Measurements from ENCODE around the gene NFATC1.
"Not testable (repeated sequence)": the region's sequence is repeated elsewhere in the genome, so short reads cannot be mapped to it uniquely, and the experiment has no call there.

The NFATC1 gene

GRCh38 chr18:79376661-79377060, 19.1 kb upstream of the NFATC1 start:
- not testable (repeated sequence) for DNase-seq

- DNase-seq: no peak
These were observed 18.4 kb upstream of the NFATC1 start for GRCh38 chr18:79377187-79377891.

DNA sequence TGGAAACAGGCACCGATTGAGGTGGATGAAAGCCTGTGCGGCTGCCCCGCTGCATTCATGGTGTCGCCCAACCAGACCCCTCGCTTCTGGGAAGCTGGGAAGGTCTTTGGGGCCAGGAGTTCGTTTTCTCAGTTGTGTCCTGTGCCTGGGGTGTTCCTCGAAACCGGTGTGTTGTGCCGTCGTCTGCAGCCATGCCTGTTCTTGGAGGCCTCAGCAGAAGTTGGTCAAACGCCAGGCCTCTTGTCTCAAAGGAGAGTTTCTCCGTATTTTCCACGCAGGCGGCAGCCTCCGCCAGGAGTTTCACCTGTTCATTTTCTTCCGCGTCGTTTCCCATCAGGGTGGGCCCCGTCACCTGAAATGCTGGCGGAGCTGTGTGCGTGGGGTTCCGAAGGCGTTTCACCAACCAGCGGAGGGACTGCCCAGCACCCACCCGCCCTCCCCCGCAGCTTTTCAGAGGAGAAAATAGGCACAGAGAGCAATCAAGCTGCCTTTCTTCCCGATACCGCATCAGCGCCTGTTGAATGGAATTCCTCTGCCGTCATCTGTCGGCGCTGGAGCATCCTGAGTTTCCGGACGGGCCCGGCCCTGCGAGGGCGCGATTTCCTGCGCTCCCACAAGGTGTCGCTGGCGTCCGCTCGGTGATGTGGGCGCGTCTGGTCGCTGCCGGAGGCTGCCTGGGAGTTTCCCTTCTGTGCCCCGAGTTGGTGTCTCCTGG, 17.0 kb upstream of the NFATC1 start:
- DNase-seq: no peak

GRCh38 chr18:79379251-79379905, 16.4 kb upstream of the NFATC1 start:
- no peak for DNase-seq

DNA sequence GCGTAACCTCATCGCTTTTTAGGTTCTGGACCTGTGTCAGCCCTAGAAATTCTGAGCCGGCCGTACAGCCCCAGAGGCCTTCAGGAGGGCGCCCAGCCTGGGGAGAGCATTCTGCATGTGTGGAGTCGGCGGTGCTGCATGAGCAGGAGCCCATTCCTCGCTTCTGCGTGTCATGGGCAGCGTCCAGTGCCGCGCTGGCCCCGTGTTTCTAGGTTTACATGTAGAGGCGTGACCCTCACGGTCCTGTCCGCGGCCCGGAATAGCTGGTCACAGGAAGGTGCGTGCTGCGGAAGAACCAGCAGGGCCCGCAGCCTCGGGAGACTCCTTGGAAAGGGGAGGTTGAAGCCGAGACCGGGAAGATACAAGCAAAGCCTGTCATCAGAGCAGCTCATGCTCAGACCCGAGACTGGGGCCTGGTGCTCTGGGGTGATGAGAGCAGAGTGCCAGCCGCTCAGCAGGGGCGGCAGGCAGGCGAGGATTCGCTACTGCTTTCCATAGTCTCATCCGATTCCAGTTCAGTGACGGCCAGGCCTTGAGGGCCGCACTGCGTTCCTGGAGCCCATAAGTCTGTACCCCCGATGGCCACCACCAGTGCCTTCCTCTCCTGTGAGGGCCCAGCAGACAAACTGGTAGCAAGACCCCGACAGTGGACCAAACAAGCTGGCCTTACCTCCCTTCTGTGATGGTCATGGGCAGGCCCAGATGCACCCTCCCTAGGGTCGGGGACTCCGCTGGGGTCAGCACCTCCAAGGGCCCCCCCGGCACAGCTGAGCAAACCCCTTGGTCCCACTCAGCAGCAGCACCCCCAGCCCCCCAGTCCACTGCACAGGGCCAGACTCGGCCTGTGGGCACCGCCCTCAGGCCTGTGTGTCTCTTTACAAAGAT, 15.6 kb upstream of the NFATC1 start:
- DNase-seq: no peak

- DNase-seq: no peak
These were observed 14.6 kb upstream of the NFATC1 start for GRCh38 chr18:79380816-79381806.

DNA sequence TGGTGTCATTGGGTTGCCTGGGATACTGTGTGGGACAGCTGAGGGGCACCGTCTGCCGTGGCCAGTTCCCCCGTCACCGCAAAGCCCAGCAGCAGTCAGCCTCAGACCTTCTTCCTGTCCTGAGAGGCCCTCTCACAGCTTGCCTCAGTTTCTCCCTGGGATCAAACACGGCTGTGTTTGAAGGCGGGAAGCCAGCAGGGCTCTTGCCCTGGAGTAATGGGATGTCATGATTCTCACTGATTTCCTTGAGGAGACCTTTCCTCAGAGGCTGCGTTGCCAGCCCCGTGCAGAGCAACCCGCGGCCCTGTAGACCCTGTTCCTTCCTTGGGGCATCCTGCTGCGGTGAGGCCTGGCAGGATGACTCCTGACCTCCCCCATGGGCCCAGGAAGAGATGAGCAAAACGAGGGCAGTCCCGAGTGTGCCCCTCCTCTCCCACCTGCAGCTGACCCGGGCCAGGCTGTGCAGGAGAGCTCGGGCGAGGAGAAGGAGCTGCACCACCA, 13.9 kb upstream of the NFATC1 start:
- no peak for DNase-seq

GRCh38 chr18:79382681-79383387, 12.9 kb upstream of the NFATC1 start:
- DNase-seq: no peak

GRCh38 chr18:79383388-79384056, 12.2 kb upstream of the NFATC1 start:
- no peak for DNase-seq

GRCh38 chr18:79384151-79384807, 11.5 kb upstream of the NFATC1 start:
- DNase-seq: no peak

DNA sequence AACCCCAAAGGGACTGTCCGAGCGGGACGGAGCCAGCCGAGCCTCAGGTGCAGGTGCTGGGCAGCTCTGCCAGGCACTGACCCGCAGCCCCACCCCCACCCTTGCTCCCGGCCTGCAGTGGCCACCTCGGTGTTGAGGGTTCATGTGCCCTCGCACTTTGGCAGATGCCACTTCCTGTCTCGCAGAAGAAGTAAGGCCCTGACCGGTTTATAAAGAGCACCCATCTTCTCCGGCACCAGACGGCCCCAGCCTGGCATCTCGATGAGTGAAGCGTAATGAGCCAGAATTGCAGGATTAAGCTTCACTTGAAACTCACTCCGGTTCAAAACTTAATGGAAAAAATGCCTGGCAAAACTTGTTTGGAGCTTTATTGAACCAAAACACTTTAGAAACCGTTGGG, 10.9 kb upstream of the NFATC1 start:
- no peak for DNase-seq

DNA sequence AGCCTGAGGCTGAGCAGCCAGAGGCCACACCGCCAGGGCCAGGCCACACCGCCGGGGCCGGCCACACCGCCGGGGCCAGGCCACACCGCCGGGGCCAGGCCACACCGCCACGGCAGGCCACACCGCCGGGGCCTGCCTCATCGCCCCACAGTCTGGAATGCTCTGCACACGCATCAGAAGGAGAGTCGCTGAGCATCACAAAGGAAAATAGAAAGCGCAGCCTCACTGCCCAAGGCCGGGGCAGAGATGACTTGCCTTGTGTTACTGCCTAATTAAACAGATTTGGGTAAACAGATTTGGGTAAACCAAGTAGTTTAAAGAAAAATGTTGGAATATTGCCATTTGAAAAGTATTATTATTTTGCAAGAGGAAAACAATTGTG, 10.4 kb upstream of the NFATC1 start:
- DNase-seq: no peak

- DNase-seq: no peak
These were observed 9.9 kb upstream of the NFATC1 start for GRCh38 chr18:79385708-79386341.

DNA sequence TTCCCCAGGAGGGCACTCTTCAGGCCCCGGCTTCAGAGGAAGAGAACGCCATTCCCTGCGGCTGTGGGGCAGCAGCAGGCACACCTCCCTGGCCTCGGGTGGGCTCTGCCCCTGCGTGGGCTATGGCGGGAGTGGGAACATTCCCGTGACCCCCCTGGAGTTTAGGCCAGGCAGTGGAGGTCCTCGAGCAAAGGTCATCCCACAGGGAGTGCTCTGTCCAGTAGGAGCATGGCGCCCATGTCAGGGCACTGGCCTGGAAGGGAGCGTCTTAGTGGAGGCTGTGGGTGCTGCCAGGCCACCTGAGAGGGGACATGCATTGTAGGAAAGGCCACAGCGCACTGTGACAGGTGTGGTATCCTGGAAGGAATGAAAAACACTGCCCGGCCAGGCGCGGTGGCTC, 9.2 kb upstream of the NFATC1 start:
- no peak for DNase-seq

DNA sequence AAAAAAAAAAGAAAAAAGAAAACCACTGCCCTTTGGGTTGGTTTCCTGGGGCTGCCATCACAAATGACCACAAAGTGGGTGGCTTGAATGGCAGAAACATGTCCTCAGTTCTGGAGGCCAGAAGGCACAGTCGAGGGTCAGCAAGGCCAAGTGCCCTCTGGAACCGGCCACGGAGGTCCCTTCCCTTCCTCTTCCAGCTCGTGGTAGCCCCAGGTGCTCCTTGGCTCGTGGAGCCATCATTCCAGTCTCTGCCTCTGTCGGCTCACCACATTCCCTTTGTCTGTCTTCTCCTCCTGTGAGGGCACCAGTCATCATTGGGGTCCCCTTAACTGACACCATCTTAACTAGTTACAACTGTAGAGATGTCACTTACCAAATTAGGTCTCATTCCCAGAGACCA, 8.5 kb upstream of the NFATC1 start:
- DNase-seq: no peak

DNA sequence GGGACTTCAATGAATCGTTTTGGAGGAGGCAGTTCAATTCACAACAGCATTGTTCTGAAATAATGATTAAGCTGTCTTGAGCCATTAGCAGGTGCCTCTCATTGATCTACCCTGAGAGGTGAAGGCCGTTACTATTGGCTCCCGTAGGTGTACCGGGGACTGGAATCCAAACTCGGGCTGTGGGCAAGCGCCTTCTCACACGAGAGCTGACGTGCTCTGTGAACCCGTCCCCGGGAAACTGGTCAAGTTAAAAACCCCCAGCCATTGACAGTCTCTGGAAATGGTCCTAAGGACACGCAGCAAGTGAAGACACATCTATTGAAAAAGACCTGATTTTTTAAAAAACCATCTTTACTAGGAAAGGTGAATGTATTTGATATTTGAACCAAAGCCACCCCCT, 8.1 kb upstream of the NFATC1 start:
- no peak for DNase-seq

DNA sequence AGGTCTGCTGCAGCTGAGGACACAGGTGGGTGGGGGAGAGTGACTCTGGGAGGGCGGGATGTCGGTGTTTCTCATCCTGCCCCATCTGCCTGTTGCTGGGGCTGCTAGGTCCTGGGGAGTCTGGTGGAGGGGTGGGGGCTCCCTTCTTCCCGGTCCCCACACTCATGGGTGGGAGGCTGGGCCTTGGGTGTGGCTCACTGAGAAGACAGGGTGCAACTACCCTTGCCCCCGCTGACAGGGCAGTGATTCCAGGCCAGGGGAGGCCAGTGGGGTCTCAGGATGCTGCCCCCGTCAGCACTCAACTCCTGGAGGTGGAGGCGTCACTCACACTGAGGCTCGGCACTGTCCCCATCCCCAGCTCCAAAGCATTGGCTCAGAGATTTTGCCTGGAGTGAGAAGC, 7.7 kb upstream of the NFATC1 start:
- DNase-seq: no peak

- no peak for DNase-seq
These were observed 6.0 kb upstream of the NFATC1 start for GRCh38 chr18:79389689-79390088.

DNA sequence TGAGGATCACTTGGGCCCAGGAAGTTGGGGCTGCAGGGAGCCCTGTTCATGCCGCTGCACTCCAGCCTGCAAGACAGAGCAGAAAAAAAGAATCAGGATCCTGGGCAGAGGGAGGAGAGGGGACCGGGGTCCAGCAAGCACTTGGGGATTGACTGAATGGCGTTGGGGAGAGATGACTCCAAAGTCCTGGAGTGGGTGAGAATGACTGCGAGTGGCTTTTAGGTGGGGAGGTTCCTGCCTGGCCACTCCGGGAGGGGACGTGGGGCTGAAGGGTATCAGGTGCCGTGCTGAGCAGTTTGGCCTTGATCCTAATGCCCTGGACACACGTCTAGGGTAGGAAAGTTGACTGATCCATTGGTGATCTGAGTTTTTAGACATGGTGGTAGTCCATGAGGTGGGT, 3.5 kb upstream of the NFATC1 start:
- no peak for DNase-seq
